NCI-H526 (cell line): ENCODE measurements around the gene ITLN2.
"Not testable (repeated sequence)": the region's sequence is repeated elsewhere in the genome, so short reads cannot be mapped to it uniquely, and the experiment has no call there.

Source experiments
- DNase-seq, 2 experiments: peaks; one replicate each; lab custom pipeline; 2025; lab: John Stamatoyannopoulos, UW

ITLN2 gene

DNA sequence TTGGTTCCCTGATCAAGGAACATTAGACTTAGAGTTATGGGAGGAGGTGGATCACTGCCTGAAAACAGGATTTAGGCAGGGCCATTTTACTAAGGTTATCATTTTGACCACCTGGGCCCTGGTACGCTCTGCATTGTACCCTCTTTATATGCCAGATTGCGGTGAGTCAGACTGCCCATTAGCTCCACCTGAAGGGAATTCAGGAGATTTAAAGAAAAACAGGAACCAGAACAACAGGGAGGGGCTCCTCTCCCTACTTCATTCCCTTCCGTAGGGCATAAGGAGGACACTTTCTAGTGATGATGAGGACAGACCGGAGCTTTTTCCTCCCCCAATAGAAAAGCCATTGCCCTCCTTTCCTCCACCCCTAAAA lies 49.0 kb downstream of the ITLN2 start:
- DNase-seq, result no peak

DNA sequence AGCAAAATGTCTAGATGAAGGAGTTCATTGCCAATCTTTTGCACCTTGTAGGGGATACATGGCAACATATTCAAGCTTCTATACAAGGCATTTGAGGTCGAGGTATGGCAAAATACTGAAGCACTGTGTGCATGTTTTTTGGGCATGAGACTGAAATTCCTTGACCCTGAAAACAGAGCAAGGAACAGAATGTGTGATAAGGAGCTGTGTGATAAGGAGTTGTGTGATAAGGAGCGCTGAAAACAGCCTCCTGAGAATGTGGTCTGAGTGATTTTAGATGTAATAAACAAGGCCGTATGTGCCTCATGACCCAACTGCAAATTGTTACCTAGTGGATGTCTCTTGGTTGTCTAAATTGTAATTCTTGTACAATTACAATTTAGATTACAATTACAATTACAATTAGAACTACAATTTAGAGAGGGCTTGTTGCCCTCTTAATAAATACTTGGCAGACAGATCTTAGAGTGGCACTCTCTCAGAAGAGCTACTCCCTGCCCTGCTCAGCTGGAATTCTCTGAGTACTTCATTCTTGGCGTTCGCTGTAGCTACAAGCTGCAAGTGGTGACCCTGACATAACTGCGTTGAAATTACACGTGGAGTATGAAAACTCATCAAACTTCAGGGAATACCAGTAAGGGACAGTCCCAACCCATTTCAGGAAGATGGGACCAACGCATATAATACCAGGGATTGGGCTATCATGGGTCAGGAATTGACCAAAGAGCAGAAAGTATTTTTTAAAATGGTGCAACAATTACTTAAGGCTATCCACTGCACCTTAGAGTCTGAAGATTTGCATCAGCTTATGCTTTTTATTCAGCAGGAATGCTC lies 49.6 kb downstream of the ITLN2 start:
- no peak for DNase-seq

DNA sequence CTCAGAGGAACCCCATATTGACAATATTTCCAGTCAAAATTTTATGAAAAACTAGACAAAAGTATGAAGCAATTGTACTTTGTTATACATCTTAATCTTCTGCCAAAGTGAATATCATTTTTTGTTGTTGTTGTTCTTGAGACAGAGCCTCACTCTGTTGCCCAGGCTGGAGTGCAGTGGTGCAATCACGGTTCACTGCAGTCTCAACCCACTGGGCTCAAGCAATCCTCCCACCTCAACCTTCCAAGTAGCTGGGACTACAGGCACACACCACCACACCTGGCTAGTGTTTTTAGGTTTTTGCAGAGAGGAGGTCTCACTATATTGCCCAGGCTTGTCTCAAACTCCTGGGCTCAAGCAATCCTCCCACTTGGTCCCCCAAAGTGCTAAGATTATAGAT lies 52.4 kb downstream of the ITLN2 start:
- DNase-seq, result not testable (repeated sequence)

DNA sequence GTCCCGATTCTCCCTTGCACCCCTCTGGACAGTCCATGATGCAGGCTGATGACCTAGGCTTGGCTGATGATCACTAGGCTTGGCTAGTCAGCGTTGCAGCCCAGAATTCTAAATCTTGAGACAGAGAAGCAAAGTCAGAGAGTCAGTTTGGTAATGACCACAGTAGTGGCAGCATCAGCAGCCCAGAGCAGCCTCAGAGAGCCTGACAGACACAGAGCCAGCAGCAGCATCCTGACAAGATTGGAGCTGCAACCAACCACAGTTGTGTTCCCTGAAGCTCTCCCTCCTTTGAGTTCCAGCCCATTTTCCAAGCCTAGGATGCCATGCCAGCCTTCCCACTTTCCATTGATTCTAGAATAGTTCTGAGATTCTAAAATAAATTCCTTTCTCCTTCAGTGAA lies 52.8 kb downstream of the ITLN2 start:
- DNase-seq, result no peak

DNA sequence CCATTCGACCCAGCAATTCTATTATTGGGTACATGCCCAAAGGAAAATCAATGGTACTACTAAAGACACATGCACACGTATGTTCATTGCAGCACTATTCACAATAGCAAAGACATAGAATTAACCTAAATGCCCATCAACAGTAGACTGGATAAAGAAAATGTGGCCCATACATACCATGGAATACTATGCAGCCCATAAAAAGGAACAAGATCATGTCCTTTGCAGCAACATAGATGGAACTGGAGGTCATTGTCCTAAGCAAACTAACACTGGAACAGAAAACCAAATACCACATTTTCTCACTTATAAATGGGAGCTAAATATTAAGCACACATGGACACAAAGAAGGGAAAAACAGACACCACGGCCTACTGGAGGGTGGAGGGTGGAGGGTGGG lies 53.9 kb downstream of the ITLN2 start:
- DNase-seq, result not testable (repeated sequence)
